Tibial artery (tissue), 4 donors: ENCODE data around the gene TAF8.
A peak's percentile ranks its signal among the peaks of the same experiment; 100 is the strongest.

Source experiments
- DNase-seq, 2 donors: peaks; one replicate each; pipeline ENCODE4 v3.0.0-alpha.2; 2019
- H3K27ac ChIP-seq, 2 donors: fragments of 200-600 bp; sonication (generic) in 1 of 2; 1 replicate in 1 of 2; 2 replicates in 1 of 2; pipeline ENCODE4 v1.5.1; 2018 to 2019; ENCODE audit warnings: mild to moderate bottlenecking in 1 of 2
- H3K27me3 ChIP-seq, 2 donors: fragments of 200-600 bp; sonication (generic) in 1 of 2; one replicate each; pipeline versions ENCODE4 v1.5.1 to v1.6.0; 2016 to 2019
- H3K36me3 ChIP-seq, 3 donors: fragments of 200-600 bp; sonication (generic) in 2 of 3; one replicate each; pipeline ENCODE4 v1.5.1; 2016 to 2019; ENCODE audit warnings: mild to moderate bottlenecking in 2 of 3
- H3K4me1 ChIP-seq, 4 donors: fragments of 200-600 bp; sonication (generic) in 2 of 4; 1 replicate in 3 of 4; 2 replicates in 1 of 4; pipeline ENCODE4 v1.5.1; 2016 to 2019
- H3K4me3 ChIP-seq, 2 donors: fragments of 200-600 bp; sonication (generic) in 1 of 2; 1 replicate in 1 of 2; 2 replicates in 1 of 2; pipeline ENCODE4 v1.5.1; 2018 to 2019; ENCODE audit warnings: mild to moderate bottlenecking in 2 of 2
- H3K9me3 ChIP-seq, 3 donors: fragments of 200-600 bp; sonication (generic) in 1 of 3; one replicate each; pipeline ENCODE4 v1.5.1; 2016 to 2019
- CTCF ChIP-seq, 2 experiments: fragments of 200-600 bp in 1 of 2; fragments of 450-650 bp in 1 of 2; IDR thresholded peaks; one replicate each; pipeline ENCODE4 v1.5.1; 2017 to 2019; ENCODE audit warnings: antibody characterized with exemption in 2 of 2, mild to moderate bottlenecking in 1 of 2, moderate library complexity in 1 of 2
- intact Hi-C: fragments of 100-400 bp; cut with DNase I; formaldehyde crosslinking; loops from one replicate; pipeline ENCODE4 v1.15.0; 2023; ENCODE audit warnings: low total_unique reads

Gene TAF8

GRCh38 chr6:42047790-42048405 is 2.4 kb upstream of the TAF8 start:
- intact Hi-C loops: no loop called here
- Histone ChIP-seq H3K36me3 (peaks cover 0 to 8% (median 0%) of the 10 kb centered on the region in 3 donors), H3K27me3 (no peaks in the 10 kb centered on the region), H3K4me3 (peak overlapping the region; percentile 62 to 72), H3K9me3 (no peaks in the 10 kb centered on the region), H3K4me1 (peaks cover 4 to 80% (median 69%) of the 10 kb centered on the region in 4 donors), H3K27ac (peak overlapping the region; percentile 79 to 87)
- DNase-seq: no peak
- TF ChIP-seq CTCF (IDR thresholded peaks at IDR 0.05): no peak

DNA sequence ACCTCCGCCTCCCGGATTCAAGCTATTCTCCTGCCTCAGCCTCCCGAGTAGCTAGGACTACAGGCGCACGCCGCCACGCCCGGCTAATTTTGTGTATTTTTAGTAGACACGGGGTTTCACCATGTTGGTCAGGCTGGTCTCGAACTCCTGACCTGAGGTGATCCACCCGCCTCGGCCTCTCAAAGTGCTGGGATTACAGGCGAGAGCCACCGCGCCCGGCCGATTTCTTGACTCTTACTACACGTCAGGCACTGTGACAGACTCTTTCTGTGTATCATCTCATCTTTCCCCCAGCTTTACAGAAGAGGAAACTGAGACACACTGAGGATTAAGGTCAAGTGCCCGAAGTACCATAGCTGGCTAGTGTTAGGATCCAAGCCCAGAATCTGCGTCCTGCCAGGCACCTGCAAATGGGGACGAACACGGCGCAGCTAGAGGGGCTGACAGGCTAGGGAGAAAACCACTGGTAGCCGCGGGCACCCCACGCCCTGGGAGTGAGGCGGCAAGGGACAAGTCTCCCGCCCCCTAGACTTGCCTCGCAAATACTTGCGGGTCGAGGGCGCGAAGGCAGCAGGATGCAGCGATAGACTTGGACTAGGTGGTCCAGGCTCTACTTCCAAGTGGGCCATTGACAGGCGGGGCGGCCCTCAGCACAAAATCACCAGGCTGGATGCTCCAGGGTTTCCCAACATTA is 1.1 kb upstream of the TAF8 start:
- TF ChIP-seq CTCF (IDR thresholded peaks at IDR 0.05): no peak
- peak in 1 of 2 donors; percentile 69 for DNase-seq
- Histone ChIP-seq H3K27me3 (no peaks in the 10 kb centered on the region), H3K4me3 (peak overlapping the region; percentile 62 to 72), H3K36me3 (peaks cover 0 to 10% (median 0%) of the 10 kb centered on the region in 3 donors), H3K27ac (peak overlapping the region; percentile 79 to 87), H3K9me3 (no peaks in the 10 kb centered on the region), H3K4me1 (peaks cover 0 to 80% (median 61%) of the 10 kb centered on the region in 4 donors)
- intact Hi-C loops: no loop called here

GRCh38 chr6:42049948-42050296 is 402 bp upstream of the TAF8 start:
- DNase-seq: peak; percentile 47 to 78
- intact Hi-C loops: no loop called here
- H3K27ac ChIP-seq: peak overlapping the region; percentile 79 to 87
- peaks cover 0 to 73% (median 54%) of the 10 kb centered on the region in 4 donors for H3K4me1 ChIP-seq
- peaks cover 1 to 16% (median 5%) of the 10 kb centered on the region in 3 donors for H3K36me3 ChIP-seq
- no peaks in the 10 kb centered on the region for H3K27me3 ChIP-seq
- no peaks in the 10 kb centered on the region for H3K9me3 ChIP-seq
- peak overlapping the region; percentile 72 to 77 for H3K4me3 ChIP-seq
- no peak for TF ChIP-seq CTCF (IDR thresholded peaks at IDR 0.05)

DNA sequence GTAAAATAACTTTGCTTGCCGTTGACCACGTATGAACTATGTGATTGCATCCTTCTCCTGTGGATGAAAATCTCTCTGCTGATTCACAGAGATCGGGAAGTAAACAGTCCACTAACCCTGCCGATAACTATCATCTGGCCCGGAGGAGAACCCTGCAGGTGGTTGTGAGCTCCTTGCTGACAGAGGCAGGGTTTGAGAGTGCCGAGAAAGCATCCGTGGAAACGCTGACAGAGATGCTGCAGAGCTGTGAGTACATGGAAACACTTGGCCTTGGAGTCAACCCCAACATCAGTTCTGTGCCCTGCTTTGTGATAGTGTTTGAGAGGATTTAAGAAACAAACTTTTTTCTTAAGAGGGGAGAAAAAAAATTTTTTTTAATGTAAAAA is 937 bp downstream of the TAF8 start:
- H3K4me1 ChIP-seq: peaks cover 0 to 60% (median 41%) of the 10 kb centered on the region in 4 donors
- peak overlapping the region; percentile 72 to 77 for H3K4me3 ChIP-seq
- no peak for TF ChIP-seq CTCF (IDR thresholded peaks at IDR 0.05)
- H3K27ac ChIP-seq: peak overlapping the region; percentile 79 to 87
- intact Hi-C loops: no loop called here
- peaks cover 15 to 29% (median 19%) of the 10 kb centered on the region in 3 donors for H3K36me3 ChIP-seq
- H3K27me3 ChIP-seq: no peaks in the 10 kb centered on the region
- H3K9me3 ChIP-seq: no peaks in the 10 kb centered on the region
- DNase-seq: no peak

DNA sequence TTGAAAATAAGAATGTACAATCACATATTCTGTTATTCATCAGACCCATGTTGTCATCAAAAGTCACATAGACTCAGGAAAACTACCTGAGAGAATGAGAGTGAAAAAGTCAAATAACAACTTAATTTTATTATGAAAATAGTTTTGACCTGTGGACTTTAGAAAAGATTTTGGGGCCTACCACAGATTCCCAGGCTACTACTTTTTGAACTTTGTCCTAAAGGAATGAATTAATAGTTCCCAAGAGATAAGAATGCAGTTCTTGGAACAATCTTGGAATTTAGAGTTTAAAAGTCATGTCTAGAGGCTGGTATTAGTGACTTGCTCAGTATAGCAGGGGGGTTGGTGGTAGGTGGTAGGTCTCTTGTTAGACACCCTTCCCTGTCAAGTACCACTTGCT is 3.3 kb downstream of the TAF8 start:
- no peak for TF ChIP-seq CTCF (IDR thresholded peaks at IDR 0.05)
- Histone ChIP-seq H3K4me1 (peaks cover 0 to 42% (median 27%) of the 10 kb centered on the region in 4 donors), H3K36me3 (peaks cover 38 to 52% (median 42%) of the 10 kb centered on the region in 3 donors), H3K27me3 (no peaks in the 10 kb centered on the region), H3K9me3 (no peaks in the 10 kb centered on the region), H3K4me3 (no peak overlapping the region), H3K27ac (no peak overlapping the region)
- intact Hi-C loops: no loop called here
- DNase-seq: no peak
